Activated naive CD8-positive, alpha-beta T cell treated with anti-CD3 and anti-CD28 coated beads, Interleukin-2, amount 10 ng/mL, durations not matched to agents 7 days and 5 days (primary cell): ENCODE results near the gene MYBPHL. TPM values are rescaled to one million over a fixed set of nuclear protein-coding genes. Genes with fewer than 3 reads are reported as not detected.

Experiments
- ATAC-seq: fragments of 150-1000 bp; cut with Tn5 transposase; one replicate; pipeline ENCODE4 v1.10.0; 2021; ENCODE audit warnings: low read depth, moderate library complexity
- POLR2A ChIA-PET: fragments of 350-600 bp; sonication (Branson Sonifier 250); formaldehyde crosslinking; loops from one replicate; lab custom pipeline; 2021; ENCODE audit warnings: antibody characterized with exemption; lab: Charles Lee
- DNase-seq: peaks from one replicate; pipeline ENCODE4 v3.0.0; 2021
- H3K27ac Mint-ChIP-seq: one replicate; pipeline ENCODE4 v1.8.0; 2022; ENCODE audit warnings: mild to moderate bottlenecking, mixed read lengths
- H3K27me3 Mint-ChIP-seq: one replicate; pipeline ENCODE4 v1.8.0; 2022; ENCODE audit warnings: mild to moderate bottlenecking, moderate library complexity, mixed read lengths
- H3K36me3 Mint-ChIP-seq: one replicate; pipeline ENCODE4 v1.8.0; 2021; ENCODE audit warnings: mild to moderate bottlenecking, mixed read lengths
- H3K4me1 Mint-ChIP-seq: one replicate; pipeline ENCODE4 v1.8.0; 2021; ENCODE audit warnings: mixed read lengths
- H3K4me3 Mint-ChIP-seq: one replicate; pipeline ENCODE4 v1.8.0; 2022; ENCODE audit warnings: mild to moderate bottlenecking, moderate library complexity, mixed read lengths
- H3K9me3 Mint-ChIP-seq: one replicate; pipeline ENCODE4 v1.8.0; 2021; ENCODE audit warnings: mixed read lengths
- total RNA-seq, 2 experiments: library from RNA; stranded (reverse); gene quantifications; one replicate each; pipeline ENCODE4 v1.2.3, GENCODE V29; 2021

Gene MYBPHL
- total RNA-seq, 2 experiments from 2014 or later: not detected

DNA sequence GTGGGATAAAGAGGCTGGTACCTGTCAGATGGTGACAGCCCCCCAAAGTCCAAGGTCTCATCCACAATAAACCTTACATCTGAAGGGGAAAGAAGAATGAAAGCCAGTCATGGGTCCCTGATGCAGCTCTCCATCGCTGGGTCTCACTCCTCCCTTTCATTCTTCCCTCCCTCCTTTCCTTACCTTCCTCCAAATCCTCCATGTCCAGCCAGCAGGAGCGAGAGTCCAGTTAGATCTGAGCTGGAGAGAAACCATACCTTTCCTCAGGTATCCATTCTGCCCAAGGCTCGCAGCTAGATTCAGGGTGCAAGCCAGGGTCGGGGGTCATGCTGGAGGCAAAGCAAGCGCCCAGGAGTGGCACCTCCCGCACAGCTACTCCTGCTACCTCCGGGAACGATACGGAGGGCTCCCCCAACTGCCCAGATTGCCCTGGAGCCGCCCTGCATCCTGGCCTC, 24.3 kb downstream of the MYBPHL start:
- H3K27me3 Mint-ChIP-seq: peaks cover 2% of the 10 kb centered on the region
- peaks cover 12% of the 10 kb centered on the region for H3K36me3 Mint-ChIP-seq
- peaks cover 20% of the 10 kb centered on the region for H3K4me1 Mint-ChIP-seq
- peak overlapping the region; percentile 96 for H3K27ac Mint-ChIP-seq
- no peaks in the 10 kb centered on the region for H3K9me3 Mint-ChIP-seq
- no peak for DNase-seq
- no peak for ATAC-seq
- H3K4me3 Mint-ChIP-seq: peak overlapping the region; percentile 100
- POLR2A ChIA-PET: interaction anchor here (0.6 to 2.4 kb wide), 12 partner anchors 11 to 589 kb away, joined by 3 to 22 read pairs (median 4); partner anchors contain the start of genes ATXN7L2, PSMA5, SARS1 and SORT1

- H3K27ac Mint-ChIP-seq: peak overlapping the region; percentile 96
- DNase-seq (no peak), ATAC-seq (no peak)
- no peaks in the 10 kb centered on the region for H3K9me3 Mint-ChIP-seq
- H3K36me3 Mint-ChIP-seq: peaks cover 12% of the 10 kb centered on the region
- peaks cover 24% of the 10 kb centered on the region for H3K4me1 Mint-ChIP-seq
- peaks cover 2% of the 10 kb centered on the region for H3K27me3 Mint-ChIP-seq
- peak overlapping the region; percentile 100 for H3K4me3 Mint-ChIP-seq
- POLR2A ChIA-PET: interaction anchor here (0.9 to 2.4 kb wide), 6 partner anchors 11 to 267 kb away, joined by 3 to 22 read pairs (median 6); partner anchors contain the start of genes SARS1 and SORT1
Measured at GRCh38 chr1:109281680-109282496, 24.9 kb downstream of the MYBPHL start.

DNA sequence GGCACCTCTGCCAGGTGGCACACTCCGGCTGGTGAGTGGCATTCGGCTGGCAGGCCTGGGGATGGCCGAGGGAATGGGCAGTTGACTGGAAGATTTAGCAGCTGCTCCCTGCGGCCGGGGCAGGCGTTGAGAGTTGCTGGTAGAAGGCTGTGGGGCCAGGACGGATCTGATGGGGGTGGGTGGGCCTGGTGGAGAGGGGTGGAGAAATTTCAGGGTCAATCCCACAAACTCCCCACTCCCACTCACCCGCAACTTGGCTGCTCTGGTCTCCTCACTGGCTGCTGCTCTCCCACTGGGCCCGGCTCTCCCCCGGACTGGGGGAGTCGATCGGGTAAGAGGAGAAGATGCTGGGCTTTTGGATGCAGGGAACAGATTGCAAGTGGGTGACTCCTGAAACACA, 25.9 kb downstream of the MYBPHL start:
- ATAC-seq (no peak), DNase-seq (no peak)
- H3K36me3 Mint-ChIP-seq: peaks cover 12% of the 10 kb centered on the region
- H3K9me3 Mint-ChIP-seq: no peaks in the 10 kb centered on the region
- peaks cover 24% of the 10 kb centered on the region for H3K4me1 Mint-ChIP-seq
- no peaks in the 10 kb centered on the region for H3K27me3 Mint-ChIP-seq
- H3K27ac Mint-ChIP-seq: no peak overlapping the region
- no peak overlapping the region for H3K4me3 Mint-ChIP-seq
- POLR2A ChIA-PET: no interaction called here

DNA sequence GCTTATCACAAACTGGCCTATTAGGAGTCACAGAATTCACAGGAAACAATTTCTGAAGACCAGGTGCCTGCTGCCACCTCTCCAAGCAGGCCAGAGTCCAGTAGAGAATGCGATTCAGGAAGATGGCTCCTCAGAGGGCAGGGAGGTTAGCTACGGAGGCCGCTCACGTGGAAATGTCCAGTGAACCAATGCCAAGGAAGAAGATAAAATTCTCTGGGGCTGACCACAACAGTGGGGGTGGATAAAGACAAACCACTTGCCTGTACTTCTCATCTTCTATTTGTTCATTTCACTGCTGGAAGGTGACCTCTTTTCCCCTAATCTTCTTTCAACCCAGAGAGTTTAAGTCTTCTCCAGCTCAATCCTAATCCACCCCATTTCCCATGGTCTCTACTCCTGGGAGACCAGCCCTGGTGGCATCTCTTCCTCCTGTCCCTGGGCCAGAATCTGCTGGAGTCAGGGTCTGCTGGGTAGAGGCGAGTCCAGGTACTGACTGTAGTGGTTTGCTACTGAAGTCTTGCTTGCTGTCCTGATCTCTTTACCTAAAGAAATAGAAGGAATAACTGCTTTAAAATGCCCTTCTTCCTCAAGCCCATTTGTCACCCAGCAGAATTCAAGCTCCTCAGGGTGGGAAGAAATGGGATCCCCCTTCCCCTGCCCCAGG, 27.1 kb downstream of the MYBPHL start:
- DNase-seq (no peak), ATAC-seq (no peak)
- no peak overlapping the region for H3K4me3 Mint-ChIP-seq
- H3K36me3 Mint-ChIP-seq: peaks cover 12% of the 10 kb centered on the region
- POLR2A ChIA-PET: no interaction called here
- H3K27me3 Mint-ChIP-seq: no peaks in the 10 kb centered on the region
- H3K9me3 Mint-ChIP-seq: no peaks in the 10 kb centered on the region
- no peak overlapping the region for H3K27ac Mint-ChIP-seq
- peaks cover 27% of the 10 kb centered on the region for H3K4me1 Mint-ChIP-seq

DNA sequence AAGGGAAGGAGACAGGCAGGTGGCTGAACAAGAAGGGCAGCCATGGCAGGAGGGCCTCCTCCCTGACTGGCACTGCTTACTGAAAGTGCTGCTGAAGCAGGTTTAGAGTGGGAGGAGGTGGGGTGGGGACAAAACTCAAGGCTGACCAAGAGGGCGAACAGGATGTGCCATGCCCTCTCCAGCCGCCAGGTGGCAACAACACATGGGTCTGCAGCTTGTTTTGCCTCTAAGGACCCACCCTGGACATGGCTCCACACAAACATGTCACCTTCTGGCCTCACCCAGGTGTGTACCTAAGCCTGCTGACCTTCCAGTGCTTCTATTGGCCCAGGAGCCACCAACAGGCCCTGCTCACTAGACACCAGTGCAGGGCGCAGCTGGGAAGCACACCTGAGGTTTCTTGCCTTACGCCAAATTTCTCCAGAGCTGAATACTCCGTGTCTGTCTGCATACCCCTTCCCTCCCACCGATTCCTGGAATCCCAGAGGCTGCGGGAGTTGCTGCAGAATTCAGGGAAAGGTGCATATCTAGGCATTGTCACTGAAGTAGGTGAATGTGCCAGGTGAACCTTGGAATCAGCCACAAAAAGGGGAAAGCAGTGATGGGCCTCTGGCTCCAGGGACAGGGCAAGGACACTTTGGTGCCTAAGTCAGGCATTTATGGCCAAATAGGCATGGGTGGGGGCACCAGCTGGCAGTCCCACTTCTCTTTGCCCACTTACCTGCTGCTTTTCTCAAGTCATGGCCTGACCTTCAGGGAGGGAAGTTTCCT, 29.2 kb downstream of the MYBPHL start:
- no peak overlapping the region for H3K4me3 Mint-ChIP-seq
- H3K9me3 Mint-ChIP-seq: no peaks in the 10 kb centered on the region
- POLR2A ChIA-PET: interaction anchor here (0.8 to 2.4 kb wide), 2 partner anchors 121 to 122 kb away, joined by 3 to 13 read pairs; partner anchors contain the start of gene SORT1
- peak; percentile 47 for ATAC-seq
- peaks cover 25% of the 10 kb centered on the region for H3K4me1 Mint-ChIP-seq
- H3K36me3 Mint-ChIP-seq: peaks cover 10% of the 10 kb centered on the region
- H3K27me3 Mint-ChIP-seq: no peaks in the 10 kb centered on the region
- peak; percentile 74 for DNase-seq
- peak overlapping the region; percentile 68 for H3K27ac Mint-ChIP-seq

- Mint-ChIP-seq H3K4me3 (no peak overlapping the region), H3K27ac (no peak overlapping the region)
- POLR2A ChIA-PET: no interaction called here
Measured at GRCh38 chr1:109275706-109276345, 31.0 kb downstream of the MYBPHL start.

GRCh38 chr1:109274533-109275476, 32.0 kb downstream of the MYBPHL start:
- Mint-ChIP-seq H3K27ac (no peak overlapping the region), H3K9me3 (no peaks in the 10 kb centered on the region), H3K4me1 (peaks cover 14% of the 10 kb centered on the region), H3K27me3 (no peaks in the 10 kb centered on the region), H3K36me3 (peaks cover 5% of the 10 kb centered on the region), H3K4me3 (no peak overlapping the region)
- DNase-seq (no peak), ATAC-seq (no peak)
- POLR2A ChIA-PET: no interaction called here

More at GRCh38 chr1:109275706-109276345, 31.0 kb downstream of the MYBPHL start:
- H3K4me1 Mint-ChIP-seq: peaks cover 14% of the 10 kb centered on the region
- peaks cover 7% of the 10 kb centered on the region for H3K36me3 Mint-ChIP-seq
- no peak for ATAC-seq
- H3K27me3 Mint-ChIP-seq: no peaks in the 10 kb centered on the region
- H3K9me3 Mint-ChIP-seq: no peaks in the 10 kb centered on the region
- DNase-seq: no peak

DNA sequence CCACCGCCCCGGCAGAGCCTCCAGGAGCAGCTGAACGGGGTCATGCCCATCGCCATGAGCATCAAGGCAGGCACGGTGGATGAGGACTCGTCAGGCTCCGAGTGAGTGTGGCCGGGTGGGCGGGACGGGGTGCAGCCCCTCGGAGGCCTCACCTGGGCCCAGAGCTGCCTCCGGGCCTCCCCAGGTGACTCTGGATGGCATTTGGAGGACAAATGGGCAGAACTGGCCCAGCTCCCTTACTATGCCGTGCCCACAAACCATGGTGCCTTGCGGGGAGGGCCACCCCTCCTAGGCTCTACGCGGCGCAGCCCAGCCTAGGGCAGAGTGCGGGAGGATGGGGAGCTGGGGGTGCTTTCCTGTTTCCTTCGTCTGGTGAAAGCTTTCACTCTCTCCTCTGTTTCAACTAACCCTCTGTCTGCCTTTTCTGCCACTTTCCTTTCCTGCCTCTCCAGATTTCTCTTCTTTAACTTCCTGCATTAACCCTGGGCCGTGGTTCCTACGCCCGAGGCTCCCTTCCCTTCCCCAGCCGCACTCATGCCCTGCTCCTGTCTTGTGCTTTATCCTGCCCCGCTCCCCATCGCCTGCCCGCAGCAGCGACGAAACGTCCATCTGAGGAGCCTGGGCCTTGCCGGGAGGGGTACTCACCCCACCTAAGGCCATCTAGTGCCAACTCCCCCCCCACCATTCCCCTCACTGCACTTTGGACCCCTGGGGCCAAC, 33.1 kb downstream of the MYBPHL start:
- H3K9me3 Mint-ChIP-seq: no peaks in the 10 kb centered on the region
- no peaks in the 10 kb centered on the region for H3K27me3 Mint-ChIP-seq
- peak overlapping the region; percentile 38 for H3K27ac Mint-ChIP-seq
- no peak overlapping the region for H3K4me3 Mint-ChIP-seq
- DNase-seq (no peak), ATAC-seq (no peak)
- POLR2A ChIA-PET: no interaction called here
- H3K36me3 Mint-ChIP-seq: no peaks in the 10 kb centered on the region
- H3K4me1 Mint-ChIP-seq: peaks cover 14% of the 10 kb centered on the region

DNA sequence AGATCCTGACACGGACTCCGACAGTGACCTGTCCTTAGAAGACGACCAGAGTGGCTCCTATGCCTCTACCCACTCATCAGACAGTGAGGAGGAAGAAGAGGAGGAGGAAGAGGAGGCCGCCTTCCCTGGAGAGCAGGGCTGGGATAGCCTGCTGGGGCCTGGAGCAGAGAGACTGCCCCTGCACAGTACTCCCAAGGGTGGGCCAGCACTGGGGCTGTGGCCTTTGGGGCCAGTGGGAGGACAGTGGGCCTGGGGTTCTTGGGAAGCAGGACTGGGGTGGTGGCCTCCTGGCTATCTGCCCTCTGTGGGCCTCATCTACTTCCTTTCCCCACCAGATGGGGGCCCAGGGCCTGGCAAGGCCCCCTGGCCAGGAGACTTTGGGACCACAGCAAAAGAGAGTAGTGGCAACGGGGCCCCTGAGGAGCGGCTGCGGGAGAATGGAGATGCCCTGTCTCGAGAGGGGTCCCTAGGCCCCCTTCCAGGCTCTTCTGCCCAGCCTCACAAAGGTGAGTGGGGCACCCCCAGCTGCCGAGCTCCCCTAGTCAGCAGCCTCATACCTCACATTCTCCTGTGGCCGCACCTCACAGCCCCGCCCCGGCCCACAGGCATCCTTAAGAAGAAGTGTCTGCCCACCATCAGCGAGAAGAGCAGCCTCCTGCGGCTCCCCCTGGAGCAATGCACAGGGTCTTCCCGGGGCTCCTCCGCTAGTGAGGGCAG, 33.8 kb downstream of the MYBPHL start:
- no peak for DNase-seq
- POLR2A ChIA-PET: no interaction called here
- no peak for ATAC-seq
- Mint-ChIP-seq H3K4me1 (peaks cover 14% of the 10 kb centered on the region), H3K9me3 (no peaks in the 10 kb centered on the region), H3K36me3 (no peaks in the 10 kb centered on the region), H3K27me3 (no peaks in the 10 kb centered on the region), H3K27ac (no peak overlapping the region), H3K4me3 (no peak overlapping the region)

DNA sequence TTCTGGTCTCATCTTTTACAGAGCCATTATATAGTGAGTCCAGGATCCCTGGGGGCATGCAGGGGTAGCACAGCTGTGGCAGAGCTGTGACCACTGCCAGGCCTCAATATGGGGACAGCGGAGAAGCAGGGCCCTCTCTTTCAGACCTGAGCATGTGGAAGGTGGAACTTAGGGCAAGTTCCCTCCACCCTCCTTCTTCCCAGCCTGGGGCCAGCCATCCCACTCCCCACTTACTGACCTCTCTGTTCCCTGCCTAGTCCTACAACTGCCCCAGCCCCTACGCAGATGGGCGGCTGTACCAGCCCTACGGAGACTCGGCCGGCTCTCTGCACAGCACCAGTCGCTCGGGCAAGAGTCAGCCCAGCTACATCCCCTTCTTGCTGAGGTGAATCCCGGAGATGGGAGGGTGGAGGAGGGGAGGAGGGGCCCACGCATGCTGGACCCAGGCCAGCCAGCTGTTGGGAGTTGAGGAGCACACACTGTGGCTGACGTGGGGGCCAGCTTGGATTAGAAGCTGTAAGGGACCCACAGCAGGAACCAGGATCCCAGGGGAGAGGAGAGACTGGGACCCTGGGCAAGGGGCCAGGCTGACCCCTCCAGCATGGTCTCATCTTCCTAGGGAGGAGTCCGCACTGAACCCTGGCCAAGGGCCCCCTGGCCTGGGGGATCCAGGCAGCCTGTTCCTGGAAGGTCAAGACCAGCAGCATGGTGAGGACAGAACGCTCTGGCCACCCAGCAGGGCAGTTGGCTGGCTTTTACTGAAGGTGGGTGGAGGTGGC, 34.6 kb downstream of the MYBPHL start:
- no peaks in the 10 kb centered on the region for H3K36me3 Mint-ChIP-seq
- ATAC-seq (no peak), DNase-seq (no peak)
- H3K27me3 Mint-ChIP-seq: no peaks in the 10 kb centered on the region
- peaks cover 13% of the 10 kb centered on the region for H3K4me1 Mint-ChIP-seq
- H3K9me3 Mint-ChIP-seq: no peaks in the 10 kb centered on the region
- no peak overlapping the region for H3K4me3 Mint-ChIP-seq
- POLR2A ChIA-PET: interaction anchor here (1.5 kb wide), 1 partner anchor 10 kb away, joined by 3 read pairs; the partner anchor contains the start of gene PSRC1
- H3K27ac Mint-ChIP-seq: no peak overlapping the region
